GM18907 (cell line): ENCODE measurements around the gene LRIT2.

Source experiments
- ATAC-seq: cut with Tn5 transposase; IDR thresholded peaks from one replicate; pipeline ENCODE4 v1.9.1; 2021; ENCODE audit warnings: mild to moderate bottlenecking, moderate library complexity; ENCODE audit not compliant: unreplicated experiment

Gene LRIT2

DNA sequence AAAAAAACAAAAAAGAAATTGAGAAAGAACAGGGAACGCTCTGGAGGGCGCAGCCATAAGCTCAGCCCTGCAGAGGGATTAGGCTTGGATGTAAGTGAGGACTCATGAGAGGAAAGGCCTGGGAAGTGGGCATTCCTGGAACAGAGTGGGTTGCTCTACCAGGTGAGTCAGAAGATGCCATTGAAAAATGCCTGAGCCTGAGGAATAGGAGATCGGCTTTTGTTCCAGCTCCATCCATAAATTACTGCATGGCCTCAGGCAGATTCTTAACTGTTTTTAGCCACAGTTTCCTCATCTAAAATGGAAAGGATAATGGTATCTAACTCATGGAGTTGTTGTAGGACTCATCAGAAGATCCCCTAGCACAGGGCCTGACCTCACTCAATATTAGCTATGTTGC is 18.4 kb upstream of the LRIT2 start:
- ATAC-seq = no peak

DNA sequence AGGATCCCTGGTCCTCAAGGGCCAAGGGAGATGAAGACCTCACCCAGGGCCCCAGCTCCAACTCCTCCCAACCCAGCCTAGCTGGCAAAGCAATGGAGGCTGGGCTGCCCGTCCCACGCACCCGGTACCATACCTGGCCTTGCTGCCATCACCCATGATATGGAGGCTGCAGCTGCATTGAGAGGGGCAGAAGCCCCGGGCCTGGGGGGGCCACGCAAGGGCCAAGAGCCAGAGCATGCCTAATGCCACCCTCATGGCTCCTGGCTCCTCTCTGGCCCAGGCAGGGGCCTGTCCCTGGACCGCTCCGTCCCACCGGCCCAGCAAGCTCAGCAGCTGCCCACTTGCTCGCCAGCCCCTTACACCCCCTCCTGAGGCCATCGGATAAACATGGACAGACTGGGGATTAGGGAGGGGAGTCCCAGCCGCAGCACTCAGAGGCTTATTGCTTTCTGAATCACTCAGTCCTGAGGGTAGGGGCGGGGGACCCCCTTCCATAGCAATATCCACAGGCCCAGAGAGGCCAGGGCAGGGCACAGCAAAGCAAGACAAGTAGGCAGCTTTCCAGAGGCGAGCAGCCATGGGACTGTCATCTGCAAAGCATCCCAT is 15.9 kb upstream of the LRIT2 start, which contains the start of gene LRIT1:
Gene LRIT1, minus strand, starts transcription at position 362 of the 606 bp plus-strand sequence. Its CDS starts 107 bp downstream, at position 255.
- ATAC-seq = no peak

DNA sequence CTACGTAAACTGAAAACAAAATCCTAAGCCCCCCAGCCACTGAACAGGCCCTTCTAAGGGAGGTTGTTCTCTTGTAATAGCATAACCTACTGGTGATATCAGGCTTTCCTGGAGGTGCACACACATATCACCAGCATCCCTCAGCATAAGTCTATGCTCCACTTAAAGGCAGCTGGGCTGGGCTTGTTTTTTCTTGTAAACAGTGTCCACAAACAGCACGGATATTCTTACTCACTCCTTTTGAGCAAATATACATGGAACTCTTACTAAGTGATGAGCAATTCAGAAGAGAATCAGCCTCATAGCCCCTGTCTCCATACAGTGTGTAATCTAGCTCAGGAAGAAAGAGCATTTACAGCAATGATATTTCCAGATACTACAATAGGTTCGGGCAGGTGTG is 13.6 kb upstream of the LRIT2 start:
- no peak for ATAC-seq

DNA sequence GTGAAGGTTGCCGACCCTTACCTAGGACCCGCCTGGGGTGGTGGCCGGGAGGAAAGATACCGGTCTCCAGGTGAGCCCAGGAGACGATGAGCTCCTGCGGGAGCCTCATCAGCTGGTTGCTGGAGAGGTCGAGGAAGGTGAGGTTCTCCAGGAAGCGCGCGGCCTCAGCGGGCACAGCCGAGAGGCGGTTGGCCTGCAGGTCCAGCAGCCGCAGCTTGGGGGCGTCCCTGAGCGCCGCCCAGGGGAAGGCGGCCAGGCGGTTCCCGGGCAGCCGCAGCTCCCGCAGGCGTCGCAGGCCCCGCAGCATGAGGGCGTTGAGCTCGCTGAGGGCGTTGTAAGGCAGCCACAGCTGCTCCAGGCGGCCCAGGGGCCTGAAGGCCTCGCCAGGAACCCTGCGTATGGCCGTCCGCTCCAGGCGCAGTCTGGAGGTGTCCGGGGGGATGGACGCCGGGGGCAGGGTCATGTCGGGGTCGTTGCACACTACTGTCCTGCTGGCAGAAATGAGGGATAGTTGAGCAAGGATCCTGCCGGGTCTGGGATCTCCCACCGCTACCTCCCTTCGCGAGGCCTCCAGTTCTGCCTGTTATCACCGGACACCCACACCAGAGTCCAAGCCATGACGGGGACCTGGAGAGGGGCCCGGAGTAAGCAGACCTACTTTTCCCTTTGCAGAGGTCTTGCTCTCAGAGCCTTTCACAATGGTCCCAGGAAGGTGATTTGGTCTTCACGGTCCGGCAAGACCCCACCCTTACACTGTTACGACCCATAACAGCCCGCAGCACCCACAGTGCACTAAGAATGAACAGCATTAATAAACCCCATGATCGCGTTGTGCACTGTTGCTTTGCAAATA is 12.1 kb upstream of the LRIT2 start:
- no peak for ATAC-seq

DNA sequence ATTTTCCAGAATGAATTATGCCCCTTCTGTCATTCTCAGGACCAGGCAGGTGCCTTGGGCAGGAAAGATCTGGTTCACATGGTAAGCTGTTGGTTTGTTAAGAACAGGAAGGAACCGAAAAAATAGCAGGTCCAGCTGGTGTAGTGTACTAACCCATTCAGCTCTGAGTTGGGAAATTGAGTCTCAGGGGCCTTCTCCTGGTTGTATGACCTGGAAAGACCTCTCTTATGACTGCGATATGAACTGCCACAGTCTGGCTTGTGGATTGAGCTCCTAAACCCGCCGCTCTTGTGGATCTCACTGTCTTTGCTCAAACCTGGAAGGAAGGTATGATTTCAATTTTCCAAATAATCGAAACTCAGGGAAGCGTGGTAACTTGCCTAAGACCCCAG is 11.5 kb upstream of the LRIT2 start:
- no peak for ATAC-seq

DNA sequence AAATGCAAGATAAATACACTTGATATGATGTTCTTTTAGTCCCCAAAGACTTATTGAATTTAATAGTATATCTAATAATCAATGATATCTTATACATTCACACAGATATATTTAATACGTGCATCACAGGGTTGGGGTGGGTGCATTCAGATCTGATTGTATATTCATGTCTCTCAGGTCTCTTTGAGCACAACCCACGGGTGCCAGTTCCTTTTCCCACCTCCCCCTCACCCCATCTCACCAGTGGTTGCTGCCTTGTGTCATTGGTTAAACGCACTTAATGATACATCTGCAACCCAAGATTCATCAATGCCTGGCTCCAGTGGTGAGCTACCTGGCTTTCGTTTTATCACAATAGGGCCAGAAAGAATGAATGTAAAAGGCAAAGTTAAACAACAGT is 9.8 kb upstream of the LRIT2 start:
- no peak for ATAC-seq

DNA sequence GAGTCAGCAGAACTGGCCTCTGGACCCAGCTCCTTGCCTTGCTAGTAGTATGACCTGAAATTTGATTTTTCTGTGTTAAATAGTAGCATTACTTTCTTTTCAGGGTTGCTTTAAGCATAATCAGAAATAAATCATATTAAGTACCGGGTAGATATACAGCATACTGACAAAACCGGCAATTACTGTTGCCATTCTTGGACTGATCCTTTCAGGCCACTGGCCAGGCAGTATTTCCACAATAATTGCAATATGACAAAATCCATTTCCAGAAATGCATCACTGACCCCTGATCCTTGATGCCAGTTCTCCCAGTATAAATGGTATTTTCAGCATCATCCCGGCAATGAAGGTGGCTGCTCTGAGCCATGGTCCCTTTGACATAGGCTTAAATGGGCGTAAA is 9.1 kb upstream of the LRIT2 start:
- no peak for ATAC-seq

DNA sequence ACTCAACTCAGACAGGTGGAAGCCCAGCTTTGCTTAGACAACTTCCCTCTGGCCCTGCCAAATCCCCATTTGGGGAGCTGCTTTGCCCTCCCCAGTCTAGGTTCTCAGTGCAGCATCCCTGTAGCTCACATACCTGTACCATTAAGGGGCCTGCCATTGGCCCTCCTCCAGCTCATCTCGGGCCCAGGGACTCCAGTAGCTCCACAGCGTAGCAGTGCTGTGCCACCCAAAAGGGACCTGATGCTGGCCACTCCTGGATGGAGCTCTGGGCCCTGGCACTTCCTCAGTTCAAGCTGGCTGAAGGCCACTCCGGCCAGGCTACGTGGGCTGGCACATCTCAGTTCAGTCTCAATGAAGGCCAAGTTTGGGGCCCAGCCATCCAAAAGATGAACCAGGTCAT is 8.6 kb upstream of the LRIT2 start:
- ATAC-seq = no peak

DNA sequence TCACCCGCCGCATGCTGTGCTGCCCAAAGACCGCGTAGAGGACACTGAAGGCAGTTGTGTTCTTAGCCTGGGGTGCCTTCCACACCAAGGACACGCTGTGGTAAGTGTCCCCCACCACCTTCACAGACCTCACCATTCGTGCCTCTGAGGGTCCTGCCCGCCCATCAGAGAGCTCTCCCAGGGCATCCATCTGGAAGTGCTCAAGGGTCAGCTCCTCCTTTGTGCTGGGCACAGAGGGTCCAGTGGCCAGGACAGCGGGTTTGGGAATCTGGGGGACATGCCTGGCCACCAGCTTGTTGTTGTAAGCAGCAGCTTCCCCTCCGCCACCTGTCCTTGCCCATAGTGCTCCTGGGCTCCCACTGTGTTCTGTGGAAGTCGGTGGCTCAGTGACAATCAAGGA is 7.0 kb upstream of the LRIT2 start:
- ATAC-seq = no peak

DNA sequence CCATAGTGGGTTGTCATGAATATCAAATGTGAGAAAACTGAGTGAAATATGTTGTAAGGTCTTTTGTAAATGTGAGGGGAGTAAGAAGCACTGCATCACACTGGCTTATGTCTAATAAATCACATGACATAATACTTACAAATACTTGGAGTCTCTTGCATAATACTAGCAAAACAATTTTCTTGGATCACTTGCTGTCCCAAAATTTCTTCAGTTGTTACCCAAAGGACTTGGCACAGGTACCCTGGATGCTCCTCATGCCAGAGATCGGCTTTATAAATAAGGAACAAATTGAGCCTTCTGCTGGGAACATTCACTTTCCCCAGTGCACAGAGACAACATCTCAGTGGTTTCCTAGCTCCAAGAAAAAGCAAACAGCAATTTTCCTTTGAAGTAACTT is 5.0 kb upstream of the LRIT2 start:
- no peak for ATAC-seq

DNA sequence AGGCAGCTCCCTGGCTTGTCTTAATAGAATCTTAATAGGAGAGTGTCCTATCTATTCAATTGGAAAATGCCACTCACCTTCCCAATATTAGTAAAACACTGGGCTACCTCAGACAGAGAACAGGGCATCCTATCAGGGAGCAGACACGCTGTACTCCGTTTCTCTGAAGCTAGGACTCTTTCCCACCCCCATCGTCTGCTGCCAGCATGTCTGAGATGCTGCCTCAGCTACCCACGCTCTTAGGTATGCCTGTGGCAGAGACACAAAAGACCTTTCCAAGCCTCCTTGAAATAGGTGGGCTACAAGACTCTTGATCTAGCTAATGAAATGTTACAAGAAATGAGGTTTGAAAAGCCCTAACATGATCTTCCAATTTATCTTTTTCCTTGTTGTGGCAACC is 2.5 kb upstream of the LRIT2 start:
- no peak for ATAC-seq

DNA sequence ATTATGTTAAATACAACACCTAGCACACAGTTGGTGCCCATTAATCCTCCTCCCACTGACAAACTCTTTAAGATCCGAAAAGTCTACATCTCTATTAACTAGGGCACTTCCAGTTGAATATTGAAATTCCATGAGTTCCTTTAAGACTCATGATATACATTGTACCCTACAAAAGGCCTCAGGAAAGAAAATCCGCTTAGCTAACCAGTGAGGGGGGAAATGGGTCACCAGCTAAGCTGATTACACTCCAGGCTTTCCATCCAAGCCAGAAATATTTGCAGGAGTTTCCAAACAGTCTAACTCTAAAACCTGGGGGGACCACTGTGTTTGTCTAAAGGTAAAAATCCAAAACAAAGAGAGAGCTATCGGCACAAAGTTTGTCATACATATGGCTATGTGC is 1.3 kb upstream of the LRIT2 start:
- no peak for ATAC-seq

DNA sequence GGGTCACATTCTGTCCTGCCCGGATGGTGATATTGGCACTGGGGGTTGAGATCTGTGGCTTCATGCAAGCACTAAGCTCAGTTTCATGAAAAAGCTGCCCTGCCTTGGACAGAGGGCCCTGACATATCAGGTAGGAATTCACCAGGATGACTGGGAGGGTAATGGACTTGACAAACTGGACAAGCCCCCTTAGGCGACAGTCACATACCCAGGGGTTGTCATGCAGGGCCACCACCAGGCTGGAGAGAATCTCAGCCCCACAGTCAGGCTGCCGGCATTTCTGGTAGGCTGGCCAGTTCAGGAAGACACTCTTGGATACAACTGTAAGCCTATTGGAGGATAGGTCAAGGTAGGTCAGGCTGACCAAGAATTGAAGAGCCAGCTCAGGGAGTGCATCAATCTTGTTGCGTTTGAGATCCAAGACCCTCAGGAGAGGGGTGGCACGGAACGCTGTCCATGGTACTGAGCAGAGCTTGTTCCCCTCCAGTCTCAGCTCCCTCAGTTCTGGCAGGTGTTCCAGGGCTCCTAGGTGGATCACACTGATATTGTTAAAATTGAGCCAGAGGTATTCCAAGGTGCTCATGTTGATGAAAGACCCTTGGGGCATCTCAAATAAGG is 824 bp downstream of the LRIT2 start:
- no peak for ATAC-seq

DNA sequence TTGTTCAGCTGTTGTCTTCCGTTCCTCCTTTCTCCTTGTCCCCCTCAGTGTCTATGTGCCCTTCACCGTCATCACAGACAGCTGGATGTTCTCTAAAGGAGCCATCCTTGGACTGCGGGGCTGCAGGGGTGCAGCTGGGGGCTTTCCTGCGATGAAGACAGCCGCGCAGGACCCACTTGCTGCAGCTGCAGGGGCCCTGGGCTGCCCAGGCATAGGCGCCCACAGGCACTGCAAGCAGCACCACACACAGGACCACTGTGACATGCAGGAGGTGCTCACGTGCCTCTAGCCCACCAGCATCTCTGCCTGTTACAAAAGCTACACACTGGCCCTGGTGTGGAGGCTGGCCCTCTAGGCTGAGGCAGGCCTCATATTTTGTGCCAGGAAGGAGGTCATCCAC is 3.4 kb downstream of the LRIT2 start:
- no peak for ATAC-seq

DNA sequence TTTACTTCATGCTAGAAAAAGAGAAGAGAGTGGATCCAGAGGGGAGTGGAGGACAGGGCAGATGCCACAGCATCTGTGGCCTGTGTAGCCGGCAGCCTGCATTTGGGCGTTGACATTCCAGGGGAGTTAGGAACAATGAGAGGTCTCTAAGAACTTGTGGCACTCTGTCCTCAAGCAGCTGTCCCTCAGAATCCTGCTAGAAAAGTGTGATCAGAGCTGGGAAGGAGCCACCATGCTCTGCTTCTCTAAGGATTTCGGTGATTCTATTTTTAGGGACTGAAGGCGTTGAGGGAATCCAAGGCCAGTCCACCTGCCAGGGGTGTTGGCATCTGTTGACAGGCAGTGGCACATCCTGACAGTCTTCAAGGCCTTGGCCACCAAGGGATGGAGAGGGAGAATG is 7.6 kb downstream of the LRIT2 start:
- ATAC-seq = no peak

DNA sequence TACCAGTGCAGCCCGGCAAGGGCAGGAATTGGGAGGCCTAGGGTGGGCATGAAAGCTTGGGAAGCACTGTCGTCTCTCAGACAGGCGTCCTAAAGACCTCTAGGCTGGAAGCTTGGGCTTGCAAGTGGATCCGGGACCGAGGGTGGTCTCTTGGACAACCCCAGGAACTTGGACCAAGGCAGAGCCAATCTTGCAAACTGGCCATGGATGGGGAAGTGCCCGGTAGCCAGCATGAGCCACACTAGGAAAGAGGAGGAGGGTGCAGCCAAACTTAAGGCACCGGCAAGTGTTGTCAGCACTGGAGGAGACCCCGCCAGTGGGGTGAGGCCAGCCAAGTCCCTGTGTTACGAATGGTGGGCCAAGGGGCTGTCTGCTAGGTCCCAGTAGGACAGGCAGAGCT is 8.5 kb downstream of the LRIT2 start:
- ATAC-seq = no peak

DNA sequence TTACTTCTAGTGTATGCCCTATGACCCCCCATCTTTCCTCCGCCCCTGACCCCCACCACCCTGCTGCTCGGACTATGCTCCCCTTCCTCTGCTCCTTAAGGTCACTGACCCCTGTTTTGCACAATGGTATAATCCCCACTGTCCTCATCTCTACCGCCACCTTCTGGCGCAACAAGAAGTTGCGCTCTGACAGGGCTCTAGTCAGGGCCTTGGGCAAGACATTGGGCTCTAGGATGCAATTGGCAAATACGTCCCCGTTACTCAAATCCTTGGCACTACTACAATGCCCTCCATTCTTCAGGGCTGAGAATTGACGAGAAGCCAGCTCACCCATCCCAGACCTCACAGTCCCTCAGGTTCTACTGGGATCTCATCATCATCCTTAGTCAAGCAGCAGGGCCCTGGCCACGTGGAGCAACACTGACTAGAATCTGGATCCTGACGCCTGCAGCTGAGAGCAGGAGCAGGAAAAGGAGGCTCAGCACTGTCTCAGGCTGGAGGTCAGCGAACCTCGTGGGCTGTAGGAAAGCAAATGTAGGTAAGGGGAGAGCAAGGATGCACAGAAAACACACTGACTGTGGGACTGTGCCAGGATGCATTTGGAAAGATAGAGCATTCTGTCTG is 10.6 kb downstream of the LRIT2 start:
- peak; percentile 91 for ATAC-seq

DNA sequence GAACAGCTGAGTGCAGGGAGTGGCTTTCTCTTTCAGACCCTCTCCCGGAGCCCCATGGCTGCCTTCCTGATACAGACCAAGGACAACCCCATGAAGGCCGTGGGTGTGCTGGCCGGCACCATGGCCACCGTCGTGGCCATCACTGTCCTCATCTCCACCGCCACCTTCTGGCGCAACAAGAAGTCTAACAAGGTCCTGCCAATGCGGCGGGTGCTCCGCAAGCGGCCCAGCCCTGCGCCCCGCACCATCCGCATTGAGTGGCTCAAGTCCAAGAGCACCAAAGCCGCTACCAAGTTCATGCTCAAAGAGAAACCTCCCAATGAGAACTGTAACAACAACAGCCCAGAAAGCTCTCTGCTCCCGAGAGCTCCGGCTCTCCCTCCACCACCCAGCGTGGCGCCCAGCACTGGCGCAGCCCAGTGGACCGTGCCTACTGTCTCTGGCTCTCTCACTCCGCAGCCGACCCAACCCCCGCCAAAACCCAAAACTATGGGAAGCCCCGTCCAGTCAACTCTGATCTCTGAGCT is 11.2 kb downstream of the LRIT2 start:
- peak; percentile 24 for ATAC-seq

DNA sequence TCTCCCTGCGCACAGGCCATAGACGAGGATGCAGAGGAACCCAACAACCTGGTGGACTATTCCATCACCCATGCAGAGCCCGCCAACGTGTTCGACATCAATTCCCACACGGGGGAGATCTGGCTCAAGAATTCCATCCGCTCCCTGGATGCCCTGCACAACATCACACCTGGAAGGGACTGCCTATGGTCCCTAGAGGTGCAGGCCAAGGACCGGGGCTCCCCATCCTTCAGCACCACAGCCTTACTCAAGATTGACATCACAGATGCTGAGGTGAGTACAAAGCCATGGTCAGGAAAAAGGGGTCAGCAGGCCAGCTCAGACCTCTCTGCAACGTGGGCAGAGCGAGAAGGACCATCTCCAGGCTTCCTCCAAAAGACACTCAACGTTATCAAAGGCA is 12.3 kb downstream of the LRIT2 start:
- no peak for ATAC-seq

DNA sequence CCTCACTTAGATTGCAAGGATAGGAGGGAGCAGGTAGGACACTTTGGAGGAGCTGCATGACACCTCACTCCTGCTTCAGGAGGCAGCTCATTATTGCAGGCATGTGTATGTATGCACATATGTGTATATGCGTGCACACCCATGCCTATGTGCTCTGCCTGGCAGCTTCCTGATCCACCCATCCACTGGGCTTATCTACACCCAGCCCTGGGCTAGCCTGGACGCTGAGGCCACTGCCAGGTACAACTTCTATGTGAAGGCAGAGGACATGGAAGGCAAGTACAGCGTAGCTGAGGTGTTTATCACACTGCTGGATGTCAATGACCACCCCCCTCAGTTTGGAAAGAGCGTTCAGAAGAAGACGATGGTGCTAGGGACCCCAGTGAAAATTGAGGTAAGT is 13.3 kb downstream of the LRIT2 start:
- ATAC-seq = no peak

DNA sequence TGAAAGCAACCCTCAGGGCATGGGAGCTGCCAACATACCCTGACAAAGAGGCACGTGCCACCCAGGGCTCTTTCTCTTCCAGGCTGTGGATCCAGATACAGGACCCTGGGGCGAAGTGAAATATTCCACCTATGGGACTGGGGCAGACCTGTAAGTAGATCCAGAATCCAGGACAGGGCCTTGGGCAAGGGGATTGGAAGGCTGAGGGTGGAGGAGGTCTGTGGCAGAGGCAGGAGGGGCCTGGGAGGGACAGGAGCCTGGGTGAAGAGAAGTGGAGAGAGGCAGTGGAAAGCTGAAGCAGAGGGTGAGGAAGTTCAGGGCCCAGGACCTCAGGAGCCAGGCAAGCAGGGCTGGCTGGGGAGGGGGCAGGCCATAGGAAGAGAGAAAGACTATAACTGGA is 13.8 kb downstream of the LRIT2 start:
- ATAC-seq = no peak

DNA sequence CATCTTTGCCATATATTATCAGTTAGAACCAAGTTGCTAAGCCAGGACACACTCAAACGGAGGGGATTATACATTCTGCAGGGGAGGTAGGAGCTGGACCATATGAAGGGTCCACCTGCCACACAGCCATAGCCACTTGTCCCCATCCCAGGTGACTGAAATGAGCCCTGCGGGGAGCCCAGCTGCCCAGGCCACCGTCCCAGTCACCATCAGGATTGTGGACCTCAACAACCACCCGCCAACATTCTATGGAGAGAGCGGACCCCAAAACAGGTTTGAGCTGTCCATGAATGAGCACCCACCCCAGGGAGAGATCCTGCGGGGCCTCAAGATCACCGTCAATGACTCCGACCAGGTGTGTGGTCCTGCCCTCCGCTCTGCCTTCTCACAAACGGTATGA is 17.3 kb downstream of the LRIT2 start:
- ATAC-seq = no peak
